ENCODE data around the gene NTRK2. TPM values are rescaled to one million over a fixed set of nuclear protein-coding genes. Genes with fewer than 3 reads are reported as not detected.

Gene NTRK2
- total RNA-seq, 4 donors from 2014 or later: 2.9 to 15.9 (median 8.4) TPM

DNA sequence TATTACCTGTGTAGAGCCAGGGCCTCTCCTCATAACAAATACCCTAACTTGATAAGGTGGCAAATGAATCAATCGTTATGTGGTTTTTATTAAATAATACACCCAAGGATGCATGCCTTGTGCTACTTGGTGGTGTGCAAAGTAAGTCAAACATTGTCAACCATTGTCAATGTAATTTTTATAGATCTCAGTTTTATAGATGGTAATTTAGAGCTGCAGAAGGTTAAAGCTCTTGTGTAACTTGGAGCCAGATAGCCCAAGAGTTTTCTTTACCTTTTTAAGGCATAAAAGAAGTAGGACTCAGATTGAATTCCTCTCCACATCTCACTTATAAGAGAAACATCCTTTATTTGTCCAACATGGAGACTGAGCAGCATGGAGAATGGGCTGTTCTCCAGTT lies 304.7 kb downstream of the NTRK2 start:
- TF ChIP-seq POLR2A (IDR thresholded peaks at IDR 0.05): no peak
- TF ChIP-seq, protein P1, sequence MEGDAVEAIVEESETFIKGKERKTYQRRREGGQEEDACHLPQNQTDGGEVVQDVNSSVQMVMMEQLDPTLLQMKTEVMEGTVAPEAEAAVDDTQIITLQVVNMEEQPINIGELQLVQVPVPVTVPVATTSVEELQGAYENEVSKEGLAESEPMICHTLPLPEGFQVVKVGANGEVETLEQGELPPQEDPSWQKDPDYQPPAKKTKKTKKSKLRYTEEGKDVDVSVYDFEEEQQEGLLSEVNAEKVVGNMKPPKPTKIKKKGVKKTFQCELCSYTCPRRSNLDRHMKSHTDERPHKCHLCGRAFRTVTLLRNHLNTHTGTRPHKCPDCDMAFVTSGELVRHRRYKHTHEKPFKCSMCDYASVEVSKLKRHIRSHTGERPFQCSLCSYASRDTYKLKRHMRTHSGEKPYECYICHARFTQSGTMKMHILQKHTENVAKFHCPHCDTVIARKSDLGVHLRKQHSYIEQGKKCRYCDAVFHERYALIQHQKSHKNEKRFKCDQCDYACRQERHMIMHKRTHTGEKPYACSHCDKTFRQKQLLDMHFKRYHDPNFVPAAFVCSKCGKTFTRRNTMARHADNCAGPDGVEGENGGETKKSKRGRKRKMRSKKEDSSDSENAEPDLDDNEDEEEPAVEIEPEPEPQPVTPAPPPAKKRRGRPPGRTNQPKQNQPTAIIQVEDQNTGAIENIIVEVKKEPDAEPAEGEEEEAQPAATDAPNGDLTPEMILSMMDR (IDR thresholded peaks at IDR 0.05): no peak
- H3K4me1 ChIP-seq: peaks cover 0 to 18% (median 0%) of the 10 kb centered on the region in 3 donors
- intact Hi-C loops (cut with DNase I): no loop called here
- H3K27me3 ChIP-seq: no peaks in the 10 kb centered on the region
- no peak overlapping the region for H3K27ac ChIP-seq
- H3K4me3 ChIP-seq: no peak overlapping the region
- WGBS, 2 donors: 83 to 86% methylated on average over 1 of the region's 1 CpG
- DNase-seq: no peak
- H3K9me3 ChIP-seq: no peaks in the 10 kb centered on the region
- H3K36me3 ChIP-seq: no peaks in the 10 kb centered on the region

DNA sequence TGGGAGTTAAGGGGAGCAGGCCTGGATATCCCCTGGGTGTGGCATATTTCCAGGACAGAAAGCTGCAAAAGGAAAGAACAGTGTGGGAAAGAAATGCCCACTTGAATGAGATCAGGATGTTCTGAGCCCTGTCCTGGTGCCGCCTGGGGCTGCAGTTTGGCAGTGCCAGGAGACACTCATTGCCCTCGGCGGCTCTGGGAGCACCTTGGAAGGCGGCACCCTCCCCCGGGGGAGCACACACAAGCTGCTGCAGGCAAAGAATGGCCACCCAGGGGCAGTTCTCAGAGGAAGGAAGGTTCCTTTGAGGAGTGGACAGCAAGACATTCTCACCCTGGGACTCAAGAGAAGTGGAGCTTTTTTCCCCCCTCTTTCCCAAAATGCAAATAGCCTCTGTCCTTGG lies 305.3 kb downstream of the NTRK2 start:
- Histone ChIP-seq H3K36me3 (no peaks in the 10 kb centered on the region), H3K4me3 (no peak overlapping the region), H3K27me3 (no peaks in the 10 kb centered on the region), H3K9me3 (no peaks in the 10 kb centered on the region), H3K27ac (no peak overlapping the region), H3K4me1 (peaks cover 0 to 12% (median 0%) of the 10 kb centered on the region in 3 donors)
- intact Hi-C loops (cut with DNase I): no loop called here
- DNase-seq: no peak
- no peak for TF ChIP-seq POLR2A (IDR thresholded peaks at IDR 0.05)
- TF ChIP-seq, protein P1 (IDR thresholded peaks at IDR 0.05): no peak
- WGBS, 2 donors: 48% methylated on average over 4 of the region's 5 CpGs; no CpG with 5 or more reads in 1 of the 2 donors

DNA sequence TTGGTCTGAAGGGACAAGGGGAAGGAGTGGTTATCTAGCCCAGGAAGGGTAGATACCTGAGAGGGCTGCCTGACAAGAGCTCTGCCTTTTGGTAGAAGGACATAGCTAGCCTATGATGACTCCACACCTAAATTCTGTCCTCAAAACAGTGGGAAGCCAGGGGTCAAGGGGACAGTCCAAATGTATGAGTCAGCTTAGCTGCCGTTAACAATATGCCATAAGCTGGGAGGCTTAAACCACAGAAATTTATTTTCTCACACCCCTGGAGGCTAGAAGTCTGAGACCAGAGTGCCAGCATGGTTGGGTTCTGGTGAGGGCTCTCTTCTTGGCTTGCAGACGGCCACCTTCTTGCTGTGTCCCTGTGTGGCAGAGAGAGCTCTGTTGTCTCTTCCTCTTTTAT lies 306.4 kb downstream of the NTRK2 start:
- no peak overlapping the region for H3K27ac ChIP-seq
- H3K9me3 ChIP-seq: no peaks in the 10 kb centered on the region
- H3K36me3 ChIP-seq: no peaks in the 10 kb centered on the region
- no peak overlapping the region for H3K4me3 ChIP-seq
- 66 to 76% methylated on average over 2 of the region's 2 CpGs for WGBS, 2 donors
- TF ChIP-seq POLR2A (IDR thresholded peaks at IDR 0.05): no peak
- TF ChIP-seq, protein P1 (IDR thresholded peaks at IDR 0.05): no peak
- H3K4me1 ChIP-seq: peaks cover 0 to 1% (median 0%) of the 10 kb centered on the region in 3 donors
- no peaks in the 10 kb centered on the region for H3K27me3 ChIP-seq
- intact Hi-C loops (cut with DNase I): no loop called here
- no peak for DNase-seq

DNA sequence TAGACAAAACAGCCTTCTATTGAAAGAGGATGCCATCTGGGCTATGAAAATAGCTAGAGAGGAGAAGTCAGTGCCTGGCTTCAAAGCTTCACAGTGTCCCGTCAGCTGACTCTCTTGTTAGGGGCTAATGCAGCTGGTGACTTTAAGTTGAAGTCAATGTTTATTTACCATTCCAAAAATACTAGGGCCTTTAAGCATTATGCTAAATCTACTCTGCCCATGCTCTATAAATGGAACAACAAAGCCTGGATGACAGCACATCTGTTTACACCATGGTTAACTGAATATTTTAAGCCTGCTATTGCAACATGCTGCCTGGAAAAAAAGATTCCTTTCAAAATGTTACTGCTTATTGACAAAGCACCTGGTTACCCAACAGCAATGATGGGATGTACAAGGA lies 309.1 kb downstream of the NTRK2 start:
- no peak for DNase-seq
- Histone ChIP-seq H3K27ac (no peak overlapping the region), H3K27me3 (no peaks in the 10 kb centered on the region), H3K9me3 (no peaks in the 10 kb centered on the region), H3K4me3 (no peak overlapping the region), H3K36me3 (no peaks in the 10 kb centered on the region), H3K4me1 (no peaks in the 10 kb centered on the region)
- 85 to 90% methylated on average over 1 of the region's 1 CpG for WGBS, 2 donors
- intact Hi-C loops (cut with DNase I): no loop called here
- no peak for TF ChIP-seq POLR2A (IDR thresholded peaks at IDR 0.05)
- TF ChIP-seq, protein P1 (IDR thresholded peaks at IDR 0.05): no peak

DNA sequence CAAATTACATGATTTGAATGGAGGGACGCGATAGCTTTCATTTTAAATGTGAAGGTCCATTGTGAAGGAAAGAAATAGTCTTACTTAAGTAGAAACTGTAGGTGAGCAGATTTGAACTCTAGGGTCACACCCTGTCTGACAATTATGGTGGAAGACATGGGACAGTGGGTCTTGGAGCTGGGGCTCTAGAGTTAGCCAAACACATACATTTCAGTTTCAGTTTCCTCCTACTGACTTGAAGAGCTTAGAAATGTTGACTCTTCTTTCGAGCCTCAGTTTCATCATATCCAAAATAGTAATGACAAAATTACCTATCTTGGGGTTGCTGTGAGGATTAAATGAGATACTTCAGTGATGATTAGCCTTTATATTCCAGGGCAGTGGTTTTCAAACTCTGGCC lies 314.2 kb downstream of the NTRK2 start:
- Histone ChIP-seq H3K4me1 (no peaks in the 10 kb centered on the region), H3K27ac (no peak overlapping the region), H3K9me3 (no peaks in the 10 kb centered on the region), H3K4me3 (no peak overlapping the region), H3K36me3 (no peaks in the 10 kb centered on the region), H3K27me3 (no peaks in the 10 kb centered on the region)
- intact Hi-C loops (cut with DNase I): no loop called here
- TF ChIP-seq, protein P1 (IDR thresholded peaks at IDR 0.05): no peak
- TF ChIP-seq POLR2A (IDR thresholded peaks at IDR 0.05): no peak
- no peak for DNase-seq
- WGBS, 2 donors: 90 to 92% methylated on average over 3 of the region's 3 CpGs
